HG03457 (cell line): Measurements from ENCODE around the gene SLC5A7.

ENCODE experiments used
- ATAC-seq: cut with Tn5 transposase; IDR thresholded peaks from one replicate; pipeline ENCODE4 v1.9.1; 2021; ENCODE audit warnings: moderate number of reproducible peaks; ENCODE audit not compliant: unreplicated experiment

Gene SLC5A7

DNA sequence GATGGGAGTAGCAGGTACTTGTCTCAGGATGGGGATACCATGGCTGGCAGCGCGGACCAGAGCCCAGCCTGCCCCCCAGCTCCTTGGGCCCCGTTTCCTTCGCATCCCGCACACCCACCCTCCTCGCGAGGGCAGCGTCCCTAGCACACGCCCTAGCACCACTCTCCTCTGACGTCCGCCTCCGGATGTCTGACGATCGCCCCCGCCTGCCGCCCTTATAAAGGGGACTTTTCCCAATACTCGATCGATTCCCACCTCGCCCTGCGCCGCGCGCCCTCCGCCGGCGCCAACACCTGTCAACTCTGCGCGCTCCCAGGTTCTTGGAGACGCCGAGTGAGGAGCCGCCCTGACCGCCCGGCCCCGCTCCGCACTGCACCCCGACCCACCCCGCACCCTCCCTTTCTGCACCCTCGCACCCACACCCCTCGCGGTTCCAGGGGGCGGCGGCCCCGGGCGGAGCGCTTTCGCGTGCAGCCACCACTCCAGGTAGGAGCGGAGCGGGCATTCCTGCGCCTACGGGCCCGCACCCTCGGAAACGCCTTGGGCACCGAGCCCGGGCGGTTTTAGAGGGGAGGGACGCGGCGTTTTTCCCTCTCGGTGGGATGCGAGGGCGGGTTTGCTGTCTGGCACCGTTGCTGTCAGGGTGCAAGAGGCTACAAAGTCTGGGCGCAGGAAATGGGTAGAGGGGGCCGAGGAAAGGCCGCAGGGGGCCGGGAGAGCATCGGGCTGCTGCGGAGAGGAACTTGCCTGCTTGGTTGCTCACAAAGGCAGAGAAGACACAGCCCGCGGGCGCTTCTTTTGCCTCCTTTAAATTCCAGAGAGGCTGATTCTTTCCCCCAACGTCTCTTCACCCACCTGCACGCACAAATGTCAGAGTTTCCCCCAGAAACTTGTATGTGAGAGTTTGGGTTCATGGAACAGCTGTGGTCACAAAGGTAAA is at the start of gene SLC5A7:
Gene SLC5A7 (plus strand): TSS at position 247 of the 940 bp plus-strand sequence. CDS start 1,632 bp downstream, outside the sequence.
- ATAC-seq, result no peak

DNA sequence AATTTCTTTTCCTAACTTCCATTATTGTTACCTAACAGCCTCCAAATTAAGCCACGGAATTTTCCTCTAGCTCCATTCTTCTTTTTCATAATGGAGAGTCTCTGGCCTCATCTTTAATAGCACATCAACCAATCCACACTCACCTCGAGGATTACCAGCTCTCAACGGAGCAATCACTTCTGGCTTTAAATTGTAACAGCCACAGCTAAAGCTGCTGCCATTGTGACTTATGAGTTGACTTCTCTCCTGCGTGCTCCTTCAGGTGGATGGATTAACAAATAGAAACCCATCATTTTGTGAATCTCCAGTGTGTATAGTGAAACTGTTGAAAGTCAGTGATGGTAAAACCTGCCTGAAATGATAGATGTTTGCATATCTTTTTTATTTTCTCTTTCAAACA is 24.9 kb upstream of the SLC5A7 start:
- no peak for ATAC-seq

DNA sequence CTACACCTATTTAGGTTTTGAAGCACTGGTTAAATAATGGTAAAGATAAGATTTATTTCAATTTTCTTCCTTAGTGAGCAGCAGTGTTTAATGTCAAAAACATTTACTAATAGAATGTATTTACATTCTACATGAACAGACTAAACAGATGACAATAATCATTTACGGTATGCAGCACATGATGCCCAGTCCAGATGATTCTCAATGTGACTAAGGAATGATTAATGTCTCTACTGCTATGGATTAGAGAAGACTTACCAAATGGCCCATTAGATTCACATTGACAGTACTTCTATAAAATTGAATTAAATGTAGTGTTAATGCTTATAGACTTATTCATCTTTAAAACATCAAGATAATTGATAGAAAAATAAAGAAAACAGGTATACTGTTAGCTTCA is 22.1 kb upstream of the SLC5A7 start:
- ATAC-seq, result no peak

DNA sequence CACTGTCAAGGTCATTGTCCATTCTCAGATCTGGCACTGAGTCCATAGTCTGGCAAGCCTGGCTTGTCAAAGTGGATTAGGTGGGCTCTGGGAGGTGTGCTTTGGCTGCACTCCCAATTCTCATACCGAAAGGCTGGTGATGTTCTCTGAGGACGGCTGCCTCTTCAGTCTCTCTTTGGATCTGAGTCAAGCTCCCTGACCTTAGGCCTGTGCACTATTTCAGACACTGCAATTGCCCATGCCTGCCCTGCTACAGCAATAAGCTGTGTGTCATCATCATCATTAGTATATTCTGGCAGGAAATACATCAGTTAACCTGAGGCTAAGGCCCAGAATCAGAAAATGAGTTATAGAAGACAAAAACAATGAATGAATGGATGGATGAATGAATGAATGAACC is 1.6 kb upstream of the SLC5A7 start:
- no peak for ATAC-seq

DNA sequence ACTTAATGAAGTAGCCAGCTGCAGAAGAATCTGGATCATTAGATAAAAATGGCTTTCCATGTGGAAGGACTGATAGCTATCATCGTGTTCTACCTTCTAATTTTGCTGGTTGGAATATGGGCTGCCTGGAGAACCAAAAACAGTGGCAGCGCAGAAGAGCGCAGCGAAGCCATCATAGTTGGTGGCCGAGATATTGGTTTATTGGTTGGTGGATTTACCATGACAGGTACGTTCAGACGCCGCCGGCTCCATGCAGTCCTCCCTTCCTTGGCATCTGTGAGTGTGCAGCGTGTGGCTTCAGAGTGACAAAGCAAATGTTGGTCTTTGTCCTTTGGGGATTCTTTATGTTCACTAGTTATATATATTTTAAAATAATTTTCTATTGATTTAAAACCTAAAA is 1.8 kb downstream of the SLC5A7 start:
- ATAC-seq, result no peak

GRCh38 chr2:107989445-107989844 is 3.1 kb downstream of the SLC5A7 start:
- no peak for ATAC-seq

DNA sequence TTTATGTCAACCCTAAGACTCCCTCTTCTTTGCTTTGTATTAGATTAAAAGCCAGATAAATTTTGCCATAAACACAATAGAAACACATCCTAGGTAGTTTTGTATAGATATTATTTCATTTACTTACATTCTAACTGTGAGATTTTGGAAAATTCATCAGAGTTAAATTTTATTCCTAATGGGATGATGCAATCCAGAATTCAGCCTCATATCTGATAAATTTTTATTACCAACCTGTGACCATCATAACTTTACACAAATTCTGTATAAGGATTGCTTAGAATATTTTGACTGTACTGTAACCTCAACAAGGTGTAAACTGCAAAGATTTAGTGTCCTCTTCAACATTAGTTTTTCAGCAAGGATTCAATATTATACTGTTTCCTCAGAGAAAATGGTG is 4.4 kb downstream of the SLC5A7 start:
- ATAC-seq, result no peak

GRCh38 chr2:107992069-107992468 is 5.7 kb downstream of the SLC5A7 start:
- no peak for ATAC-seq

GRCh38 chr2:107999158-107999557 is 12.8 kb downstream of the SLC5A7 start:
- no peak for ATAC-seq

GRCh38 chr2:108010912-108011591 is 24.7 kb downstream of the SLC5A7 start:
- no peak for ATAC-seq

GRCh38 chr2:108013305-108013704 is 27.0 kb downstream of the SLC5A7 start:
- ATAC-seq, result no peak

GRCh38 chr2:108022628-108023027 is 36.3 kb downstream of the SLC5A7 start:
- ATAC-seq, result no peak

- ATAC-seq, result no peak
These were observed 37.5 kb downstream of the SLC5A7 start for GRCh38 chr2:108023776-108024175.

- no peak for ATAC-seq
These were observed 39.9 kb downstream of the SLC5A7 start for GRCh38 chr2:108026092-108026794.

DNA sequence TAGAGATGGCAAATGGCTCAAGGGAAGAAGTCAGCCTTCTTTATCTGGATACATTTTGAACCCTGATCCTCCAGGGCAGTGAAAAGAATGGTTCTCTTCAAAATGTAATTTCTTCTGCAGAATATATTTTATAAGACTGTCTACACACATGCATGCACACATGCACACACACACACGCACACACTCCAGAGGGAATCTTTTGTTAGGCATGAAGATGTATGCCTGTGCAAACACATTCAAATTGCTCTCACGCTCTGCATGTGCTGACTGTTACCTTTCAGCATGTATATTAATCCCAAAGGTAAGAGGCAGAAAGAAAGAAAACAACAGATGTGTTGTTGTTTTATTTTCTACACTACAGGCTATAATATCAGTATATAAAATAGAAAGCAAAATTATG is 43.2 kb downstream of the SLC5A7 start:
- ATAC-seq, result no peak

- ATAC-seq, result no peak
These were observed 43.6 kb downstream of the SLC5A7 start for GRCh38 chr2:108029912-108030311.

DNA sequence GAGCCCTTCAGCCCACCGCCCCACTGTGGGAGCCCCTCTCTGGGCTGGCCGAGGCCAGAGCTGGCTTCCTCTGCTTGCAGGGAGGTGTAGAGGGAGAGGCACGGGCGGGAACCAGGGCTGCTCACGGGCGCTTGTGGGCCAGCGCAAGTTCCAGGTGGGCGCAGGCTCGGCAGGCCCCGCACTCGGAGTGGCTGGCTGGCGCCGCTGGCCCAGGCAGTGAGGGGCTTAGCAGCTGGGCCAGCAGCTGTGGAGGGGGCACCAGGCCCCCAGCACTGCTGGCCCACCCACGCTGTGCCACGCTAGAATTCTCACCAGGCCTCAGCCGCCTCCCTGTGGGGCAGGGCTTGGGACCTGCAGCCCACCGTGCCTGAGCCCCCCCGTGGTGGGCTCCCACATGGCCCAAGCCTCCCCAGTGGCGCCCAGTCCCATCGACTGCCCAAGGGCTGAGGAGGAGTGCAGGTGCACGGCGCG is 45.2 kb downstream of the SLC5A7 start:
- no peak for ATAC-seq

- ATAC-seq, result no peak
These were observed 48.5 kb downstream of the SLC5A7 start for GRCh38 chr2:108034843-108035242.

DNA sequence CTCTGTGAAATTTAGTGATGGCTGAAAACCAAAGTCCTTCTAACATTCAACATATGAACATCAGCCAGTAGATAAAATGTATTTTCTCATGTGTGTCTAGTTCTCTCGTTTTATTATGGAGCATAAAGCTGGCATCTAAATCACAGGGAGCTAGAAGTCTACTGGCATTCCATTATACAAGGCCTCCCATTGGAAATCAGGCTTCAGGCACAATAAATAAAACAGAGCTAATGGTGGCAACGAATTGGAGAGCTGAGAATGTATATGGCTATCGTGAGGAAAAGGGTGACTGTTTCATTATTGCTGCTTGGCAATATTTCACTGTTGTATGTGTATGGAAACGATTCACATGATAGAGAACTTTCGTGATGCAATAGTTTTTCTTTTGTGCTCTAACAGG is 62.4 kb downstream of the SLC5A7 start:
- ATAC-seq, result no peak

GRCh38 chr2:108058576-108059137 is 72.3 kb downstream of the SLC5A7 start:
- ATAC-seq, result no peak

- ATAC-seq, result no peak
These were observed 75.2 kb downstream of the SLC5A7 start for GRCh38 chr2:108061439-108062042.
